Effector memory CD4-positive, alpha-beta T cell (primary cell): Measurements from ENCODE around the gene CEND1.

ENCODE experiments used
- DNase-seq, 3 donors: peaks; one replicate each; pipeline ENCODE4 v3.0.0-alpha.2; 2020
- H3K27ac ChIP-seq: 2 replicates; pipeline ENCODE4 v1.7.0; 2013; ENCODE audit warnings: mild to moderate bottlenecking, low read length, moderate library complexity; ENCODE audit not compliant: insufficient read depth, poor library complexity, severe bottlenecking
- H3K27me3 ChIP-seq: replicated peaks from 2 replicates; pipeline ENCODE4 v1.7.0; 2013; ENCODE audit warnings: mild to moderate bottlenecking, low read length; ENCODE audit not compliant: insufficient read depth, control insufficient read depth, poor library complexity, severe bottlenecking
- H3K36me3 ChIP-seq: 2 replicates; pipeline ENCODE4 v1.7.0; 2013; ENCODE audit warnings: mild to moderate bottlenecking, low read length, moderate library complexity; ENCODE audit not compliant: control insufficient read depth, insufficient read depth
- H3K4me1 ChIP-seq: 2 replicates; pipeline ENCODE4 v1.7.0; 2013; ENCODE audit warnings: low read length, mild to moderate bottlenecking; ENCODE audit not compliant: control insufficient read depth, insufficient read depth, poor library complexity, severe bottlenecking
- H3K4me3 ChIP-seq: 2 replicates; pipeline ENCODE4 v1.7.0; 2013; ENCODE audit warnings: low read length, low read depth, mild to moderate bottlenecking; ENCODE audit not compliant: insufficient read depth, poor library complexity, severe bottlenecking
- H3K9me3 ChIP-seq: 2 replicates; pipeline ENCODE4 v1.7.0; 2013; ENCODE audit warnings: mild to moderate bottlenecking, low read length, moderate library complexity; ENCODE audit not compliant: control insufficient read depth

The CEND1 gene

DNA sequence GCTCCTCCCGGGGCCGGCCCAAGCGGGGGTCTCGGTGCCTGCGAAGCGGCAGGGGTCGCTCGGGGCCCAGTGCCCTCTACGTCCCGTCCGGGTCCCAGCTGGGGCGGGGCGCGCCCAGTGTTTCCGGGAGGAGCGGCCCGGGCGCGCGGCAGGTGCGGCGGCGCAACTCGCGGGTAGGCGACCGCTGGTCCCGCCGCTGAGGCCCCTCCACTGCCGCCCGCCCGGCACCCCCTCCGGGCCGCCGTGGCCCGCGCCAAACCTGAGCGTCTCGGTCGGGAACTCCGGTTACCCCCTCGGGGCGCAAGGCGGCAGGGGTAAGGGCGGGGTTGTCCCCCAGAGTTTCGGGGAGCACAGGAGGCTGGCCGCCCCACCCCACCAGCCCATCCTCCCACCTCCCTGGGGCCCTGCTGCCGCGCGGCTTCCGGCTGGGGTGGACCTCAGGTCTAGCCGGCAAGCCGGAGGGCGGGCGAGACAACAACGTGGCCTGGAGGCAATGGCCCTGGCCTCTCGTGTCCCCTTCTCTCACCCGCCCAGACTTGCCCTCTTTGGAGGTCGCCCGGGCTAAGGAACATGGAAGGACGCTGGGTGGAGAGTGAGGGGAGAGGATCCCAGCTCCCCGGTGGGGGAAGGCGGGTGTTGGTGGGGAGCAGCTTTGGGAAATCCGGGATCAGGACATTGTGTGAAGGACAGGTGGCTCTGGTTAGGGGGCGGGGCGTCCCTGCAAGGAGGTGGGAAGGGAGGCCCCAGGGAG, 37.4 kb upstream of the CEND1 start:
- Histone ChIP-seq H3K27me3 (peaks cover 50% of the 10 kb centered on the region), H3K4me1 (peaks cover 35% of the 10 kb centered on the region), H3K4me3 (peak overlapping the region; percentile 57), H3K9me3 (no peaks in the 10 kb centered on the region), H3K36me3 (peaks cover 20% of the 10 kb centered on the region), H3K27ac (peak overlapping the region; percentile 48)
- no peak for DNase-seq

DNA sequence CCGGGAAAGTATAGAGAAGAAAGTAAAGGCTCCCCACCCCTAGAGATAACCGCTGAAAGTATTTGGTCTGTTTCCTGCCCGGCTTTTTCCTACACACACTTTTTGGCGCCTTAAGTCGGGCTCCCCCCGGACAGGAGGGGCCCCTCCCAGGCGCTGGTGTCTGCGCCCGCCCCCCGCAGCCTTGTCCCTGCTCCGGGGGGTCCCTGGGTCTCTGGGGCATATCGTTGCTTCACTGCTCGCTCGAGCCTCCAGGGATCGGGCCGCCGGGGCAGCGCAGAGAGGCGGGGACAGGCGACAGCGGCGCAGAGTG, 36.9 kb upstream of the CEND1 start:
- Histone ChIP-seq H3K36me3 (peaks cover 24% of the 10 kb centered on the region), H3K4me1 (peaks cover 33% of the 10 kb centered on the region), H3K27ac (peak overlapping the region; percentile 48), H3K9me3 (no peaks in the 10 kb centered on the region), H3K4me3 (peak overlapping the region; percentile 57), H3K27me3 (peaks cover 44% of the 10 kb centered on the region)
- DNase-seq, result no peak

DNA sequence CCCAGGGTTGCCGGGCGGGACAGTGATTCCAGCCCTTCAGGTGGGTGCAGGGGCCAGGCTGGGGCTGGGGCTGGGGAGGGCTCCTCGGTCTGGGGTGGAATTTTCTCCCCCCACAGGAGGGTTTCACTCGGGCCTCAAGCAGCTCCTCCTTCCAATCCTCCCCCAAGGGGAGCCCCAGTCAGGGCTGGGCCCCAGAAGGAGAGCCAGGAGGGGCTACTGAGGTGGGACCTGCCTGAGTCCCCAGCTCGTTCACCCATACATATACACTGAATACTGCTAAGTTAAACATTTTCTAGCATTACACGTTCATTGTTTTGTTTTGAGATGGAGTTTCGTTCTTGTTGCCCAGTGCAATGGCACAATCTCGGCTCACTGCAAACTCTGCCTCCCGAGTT, 36.3 kb upstream of the CEND1 start:
- Histone ChIP-seq H3K36me3 (peaks cover 27% of the 10 kb centered on the region), H3K9me3 (no peaks in the 10 kb centered on the region), H3K27me3 (peaks cover 39% of the 10 kb centered on the region), H3K4me1 (peaks cover 35% of the 10 kb centered on the region), H3K4me3 (no peak overlapping the region), H3K27ac (no peak overlapping the region)
- no peak for DNase-seq

DNA sequence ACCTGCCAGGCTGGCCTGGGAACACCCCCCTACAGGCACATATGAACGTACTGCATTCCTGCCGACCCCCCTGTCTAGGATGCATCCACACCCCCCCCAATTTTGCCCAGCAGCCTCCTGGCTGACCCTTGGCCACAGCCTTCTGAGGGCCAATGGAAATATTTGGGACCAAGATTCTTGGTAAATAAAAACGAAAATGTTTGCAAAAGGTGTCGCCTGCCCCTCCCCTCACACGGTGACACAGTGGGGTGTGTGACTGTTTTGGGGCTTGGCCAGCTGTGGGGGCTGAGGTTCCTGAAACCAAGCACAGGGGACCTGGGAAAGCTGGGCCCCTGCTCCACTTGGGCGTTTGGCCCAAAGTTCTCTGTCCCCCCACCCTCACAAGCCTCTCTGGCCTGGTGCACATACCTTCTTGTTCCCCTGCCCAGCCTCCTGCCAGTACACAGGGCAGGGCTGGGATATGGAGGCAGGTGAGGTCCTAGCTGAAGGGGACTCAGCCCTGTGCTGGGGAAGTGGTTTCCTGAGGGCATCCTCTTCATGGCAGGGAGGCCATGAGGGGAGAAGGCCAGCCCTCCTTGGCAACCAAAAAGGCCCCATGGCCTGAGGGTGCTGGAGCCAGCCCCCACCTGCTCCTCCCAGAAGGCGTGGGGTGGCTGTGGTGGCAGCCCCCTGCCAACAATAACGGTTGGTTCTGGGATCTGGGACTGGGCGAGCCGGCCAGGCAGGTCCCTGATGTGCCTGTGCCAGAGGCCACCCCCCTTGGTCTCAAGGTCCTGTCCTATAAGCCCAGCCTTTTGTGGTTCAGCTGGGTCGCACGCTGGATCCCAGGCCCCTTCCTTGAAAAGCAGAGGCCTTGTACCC, 35.7 kb upstream of the CEND1 start:
- Histone ChIP-seq H3K27me3 (peaks cover 32% of the 10 kb centered on the region), H3K4me3 (no peak overlapping the region), H3K27ac (no peak overlapping the region), H3K9me3 (no peaks in the 10 kb centered on the region), H3K4me1 (peaks cover 39% of the 10 kb centered on the region), H3K36me3 (peaks cover 27% of the 10 kb centered on the region)
- DNase-seq, result no peak

DNA sequence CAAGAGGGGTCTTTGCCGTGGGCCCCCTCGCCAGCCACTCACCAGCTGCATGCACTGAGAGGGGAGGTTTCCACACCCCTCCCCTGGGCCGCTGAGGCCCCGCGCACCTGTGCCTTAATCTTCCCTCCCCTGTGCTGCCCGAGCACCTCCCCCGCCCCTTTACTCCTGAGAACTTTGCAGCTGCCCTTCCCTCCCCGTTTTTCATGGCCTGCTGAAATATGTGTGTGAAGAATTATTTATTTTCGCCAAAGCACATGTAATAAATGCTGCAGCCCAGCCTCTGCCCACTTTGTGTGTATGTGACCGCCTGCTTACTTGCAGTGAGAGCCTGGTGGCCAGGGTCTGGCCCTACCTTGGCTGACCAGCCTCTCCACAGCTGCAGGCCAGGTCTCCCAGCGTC, 35.1 kb upstream of the CEND1 start:
- peaks cover 27% of the 10 kb centered on the region for H3K36me3 ChIP-seq
- H3K9me3 ChIP-seq, result no peaks in the 10 kb centered on the region
- H3K27ac ChIP-seq, result no peak overlapping the region
- peaks cover 26% of the 10 kb centered on the region for H3K27me3 ChIP-seq
- no peak for DNase-seq
- peaks cover 38% of the 10 kb centered on the region for H3K4me1 ChIP-seq
- no peak overlapping the region for H3K4me3 ChIP-seq

DNA sequence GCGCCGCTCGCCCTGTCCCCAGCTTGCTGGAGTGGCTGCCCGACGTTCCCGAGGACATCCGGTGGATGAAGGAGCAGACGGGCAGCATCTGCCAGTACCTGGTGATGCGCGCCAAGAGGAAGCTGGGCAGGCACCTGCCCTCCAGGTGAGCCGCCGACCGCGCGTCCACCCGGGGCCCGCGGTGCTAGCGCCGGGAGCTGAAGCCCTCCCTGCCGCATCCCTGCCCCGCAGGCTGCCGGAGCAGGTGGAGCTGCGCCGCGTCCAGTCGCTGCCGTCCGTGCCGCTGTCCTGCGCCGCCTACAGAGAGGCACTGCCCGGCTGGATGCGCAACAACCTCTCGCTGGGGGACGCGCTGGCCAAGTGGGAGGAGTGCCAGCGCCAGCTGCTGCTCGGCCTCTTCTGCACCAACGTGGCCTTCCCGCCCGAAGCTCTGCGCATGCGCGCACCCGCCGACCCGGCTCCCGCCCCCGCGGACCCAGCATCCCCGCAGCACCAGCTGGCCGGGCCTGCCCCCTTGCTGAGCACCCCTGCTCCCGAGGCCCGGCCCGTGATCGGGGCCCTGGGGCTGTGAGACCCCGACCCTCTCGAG, 34.5 kb upstream of the CEND1 start:
- Histone ChIP-seq H3K27ac (no peak overlapping the region), H3K4me1 (peaks cover 32% of the 10 kb centered on the region), H3K36me3 (peaks cover 27% of the 10 kb centered on the region), H3K4me3 (no peak overlapping the region), H3K27me3 (peaks cover 21% of the 10 kb centered on the region), H3K9me3 (no peaks in the 10 kb centered on the region)
- no peak for DNase-seq

DNA sequence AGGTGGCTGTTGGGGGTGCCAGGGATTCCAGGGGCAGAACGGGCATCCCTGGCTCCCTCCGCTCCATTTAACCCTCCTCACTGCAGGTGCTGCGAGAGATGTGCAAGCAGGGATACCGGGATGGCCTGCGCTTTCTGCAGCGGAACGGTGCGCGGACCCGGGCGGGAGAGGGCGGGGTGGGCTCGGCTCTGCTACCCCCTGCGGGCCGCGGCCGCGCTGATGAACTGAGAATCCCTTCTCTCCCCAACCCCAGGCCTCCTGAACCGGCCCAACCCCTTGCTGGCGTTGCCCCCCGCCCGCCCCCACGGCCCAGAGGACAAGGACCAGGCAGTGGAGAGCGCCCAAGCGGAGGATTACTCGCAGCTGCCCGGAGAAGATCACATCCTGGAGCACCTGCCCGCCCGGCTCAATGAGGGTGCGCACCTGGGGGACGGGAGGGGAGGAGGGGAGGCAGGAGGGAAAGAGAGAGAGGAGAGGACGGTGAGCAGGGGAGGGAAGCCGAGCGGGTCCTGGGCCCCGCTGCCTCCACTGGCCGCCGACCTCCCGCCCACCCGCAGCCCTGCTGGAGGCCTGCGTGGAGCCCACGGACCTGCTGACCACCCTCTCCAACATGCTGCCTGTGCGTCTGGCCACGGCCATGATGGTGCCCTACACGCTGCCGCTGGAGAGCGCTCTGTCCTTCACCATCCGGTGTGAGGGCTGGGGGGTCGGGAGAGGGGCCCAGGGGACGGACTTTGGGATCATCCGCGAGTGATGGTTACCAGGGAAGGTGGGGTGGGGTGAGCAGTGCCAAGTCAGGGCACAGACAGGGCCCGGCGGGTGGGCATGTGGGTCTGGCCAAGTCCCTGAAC, 33.8 kb upstream of the CEND1 start:
- H3K27ac ChIP-seq, result no peak overlapping the region
- H3K4me1 ChIP-seq, result peaks cover 31% of the 10 kb centered on the region
- no peaks in the 10 kb centered on the region for H3K9me3 ChIP-seq
- no peak for DNase-seq
- H3K27me3 ChIP-seq, result peaks cover 14% of the 10 kb centered on the region
- peaks cover 27% of the 10 kb centered on the region for H3K36me3 ChIP-seq
- H3K4me3 ChIP-seq, result no peak overlapping the region

DNA sequence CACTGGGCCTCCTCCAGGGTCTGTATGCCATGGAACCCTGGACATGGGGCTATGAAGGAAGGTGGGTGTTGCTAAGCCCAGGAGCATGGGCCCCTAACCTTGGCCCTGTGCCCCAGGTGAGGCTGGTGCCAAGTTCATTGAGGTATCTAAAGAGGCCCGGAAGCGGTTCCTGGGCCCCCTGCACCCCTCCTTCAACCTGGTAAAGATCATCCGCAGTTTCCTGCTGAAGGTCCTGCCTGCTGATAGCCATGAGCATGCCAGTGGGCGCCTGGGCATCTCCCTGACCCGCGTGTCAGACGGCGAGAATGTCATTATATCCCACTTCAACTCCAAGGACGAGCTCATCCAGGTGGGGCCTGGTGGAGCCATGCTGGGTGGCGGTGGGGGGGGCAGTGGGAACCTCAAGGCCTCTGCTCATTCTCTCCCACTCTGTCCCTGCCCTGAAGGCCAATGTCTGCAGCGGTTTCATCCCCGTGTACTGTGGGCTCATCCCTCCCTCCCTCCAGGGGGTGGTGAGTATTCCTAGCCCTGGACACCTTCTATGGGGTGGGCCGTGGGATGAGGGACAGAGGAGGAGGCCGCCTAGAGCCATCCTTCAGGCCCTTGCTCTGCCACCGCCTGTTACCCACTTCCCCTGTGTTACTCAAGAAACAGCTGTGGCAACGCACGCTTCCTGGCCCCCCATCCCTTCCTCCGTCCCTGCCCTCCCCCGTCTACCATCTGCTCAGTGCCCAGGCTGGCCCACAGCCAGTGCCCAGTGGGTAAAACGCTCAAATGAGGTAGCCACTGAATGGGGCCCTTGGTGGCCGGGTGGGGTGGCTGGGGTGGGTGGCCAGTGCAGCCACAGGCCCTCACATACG, 31.9 kb upstream of the CEND1 start:
- Histone ChIP-seq H3K27me3 (no peaks in the 10 kb centered on the region), H3K9me3 (no peaks in the 10 kb centered on the region), H3K4me1 (peaks cover 26% of the 10 kb centered on the region), H3K36me3 (peaks cover 27% of the 10 kb centered on the region), H3K4me3 (no peak overlapping the region), H3K27ac (no peak overlapping the region)
- no peak for DNase-seq
